Osteoblast (primary cell): ENCODE data around the gene TWF2. TPM values are rescaled to one million over a fixed set of nuclear protein-coding genes. Genes with fewer than 3 reads are reported as not detected.

Source experiments
- DNase-seq: peaks from one replicate; pipeline ENCODE4 v3.0.0; 2011; ENCODE audit warnings: low spot score, mixed read lengths; ENCODE audit not compliant: insufficient read length; ENCODE audit errors: missing footprints
- H2AFZ ChIP-seq: 2 replicates; pipeline ENCODE4 v1.6.0; 2011; ENCODE audit warnings: mild to moderate bottlenecking, low read length
- H3K27ac ChIP-seq: 2 replicates; pipeline ENCODE4 v1.5.1; 2011; ENCODE audit warnings: mild to moderate bottlenecking, low read depth, low read length, moderate library complexity
- H3K27me3 ChIP-seq: 2 replicates; pipeline ENCODE4 v1.6.0; 2012; ENCODE audit warnings: mild to moderate bottlenecking, control low read depth, inconsistent platforms, low read length, moderate library complexity; ENCODE audit not compliant: insufficient read depth
- H3K36me3 ChIP-seq: 2 replicates; pipeline ENCODE4 v1.5.1; 2011; ENCODE audit warnings: mild to moderate bottlenecking, low read length, control low read depth, moderate library complexity; ENCODE audit not compliant: insufficient read depth
- H3K4me1 ChIP-seq: 2 replicates; pipeline ENCODE4 v1.5.1; 2011; ENCODE audit warnings: mild to moderate bottlenecking, low read length, control low read depth, moderate library complexity; ENCODE audit not compliant: insufficient read depth
- H3K4me2 ChIP-seq: 2 replicates; pipeline ENCODE4 v1.6.0; 2011; ENCODE audit warnings: mild to moderate bottlenecking, low read length; ENCODE audit not compliant: insufficient read depth
- H3K4me3 ChIP-seq: fragments of 200-600 bp; sonication (generic); 3 replicates; pipeline ENCODE4 v1.5.1; 2012; ENCODE audit warnings: mild to moderate bottlenecking, low read length, inconsistent platforms; ENCODE audit not compliant: insufficient read depth
- H3K79me2 ChIP-seq: 2 replicates; pipeline ENCODE4 v1.6.0; 2012; ENCODE audit warnings: mild to moderate bottlenecking, low read length, control low read depth, inconsistent platforms; ENCODE audit not compliant: insufficient read depth
- H3K9me3 ChIP-seq: 2 replicates; pipeline ENCODE4 v1.5.1; 2011; ENCODE audit warnings: low read depth, low read length, control low read depth
- H4K20me1 ChIP-seq: 2 replicates; pipeline ENCODE4 v1.6.0; 2012; ENCODE audit warnings: mild to moderate bottlenecking, low read length, control low read depth; ENCODE audit not compliant: insufficient read depth
- CTCF ChIP-seq: IDR thresholded peaks from 2 replicates; pipeline ENCODE4 v1.5.1; 2011; ENCODE audit warnings: mild to moderate bottlenecking, low read depth, low read length, moderate library complexity; ENCODE audit errors: extremely low read depth
- total RNA-seq: library from RNA; depleted of rRNA; stranded (reverse); fragments of >200 nt; gene quantifications from 2 replicates; pipeline ENCODE4 v1.2.3, GENCODE V29; 2012

Gene TWF2
- total RNA-seq, 1 donor = 138 TPM

GRCh38 chr3:52213005-52213404, 26.0 kb downstream of the TWF2 start:
- Histone ChIP-seq H3K9me3 (no peaks in the 10 kb centered on the region), H4K20me1 (peaks cover 3% of the 10 kb centered on the region), H3K27me3 (no peaks in the 10 kb centered on the region), H3K79me2 (no peaks in the 10 kb centered on the region), H3K36me3 (peaks cover 73% of the 10 kb centered on the region), H2AFZ (no peak overlapping the region), H3K4me3 (no peak overlapping the region), H3K4me1 (peaks cover 9% of the 10 kb centered on the region), H3K4me2 (no peak overlapping the region), H3K27ac (no peak overlapping the region)
- DNase-seq = peak; percentile 27
- no peak for TF ChIP-seq CTCF

DNA sequence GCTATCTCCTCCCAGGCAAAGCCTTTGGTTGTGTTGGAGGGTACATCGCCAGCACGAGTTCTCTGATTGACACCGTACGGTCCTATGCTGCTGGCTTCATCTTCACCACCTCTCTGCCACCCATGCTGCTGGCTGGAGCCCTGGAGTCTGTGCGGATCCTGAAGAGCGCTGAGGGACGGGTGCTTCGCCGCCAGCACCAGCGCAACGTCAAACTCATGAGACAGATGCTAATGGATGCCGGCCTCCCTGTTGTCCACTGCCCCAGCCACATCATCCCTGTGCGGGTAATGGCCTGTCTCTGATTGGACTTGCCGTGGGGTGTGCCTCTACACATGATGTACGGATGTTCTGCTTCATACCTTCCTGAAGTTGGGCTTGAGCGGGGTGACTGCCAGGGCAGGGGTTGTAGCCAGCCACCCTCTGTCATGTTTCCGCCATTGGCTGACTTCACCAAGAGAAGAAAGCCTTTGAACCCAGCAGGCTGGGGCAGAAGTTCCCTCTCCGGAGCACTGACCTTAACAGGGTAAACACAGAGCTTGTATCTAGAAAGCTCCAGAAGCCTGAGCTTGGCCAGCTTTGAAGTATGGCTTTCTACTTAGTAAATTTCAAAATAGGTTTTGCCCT, 27.6 kb downstream of the TWF2 start:
- H3K27me3 ChIP-seq = no peaks in the 10 kb centered on the region
- H3K4me1 ChIP-seq = no peaks in the 10 kb centered on the region
- H3K4me2 ChIP-seq = no peak overlapping the region
- no peak overlapping the region for H3K4me3 ChIP-seq
- H3K79me2 ChIP-seq = no peaks in the 10 kb centered on the region
- peaks cover 6% of the 10 kb centered on the region for H4K20me1 ChIP-seq
- peak; percentile 57 for DNase-seq
- H3K27ac ChIP-seq = no peak overlapping the region
- H3K36me3 ChIP-seq = peaks cover 85% of the 10 kb centered on the region
- H3K9me3 ChIP-seq = no peaks in the 10 kb centered on the region
- TF ChIP-seq CTCF = no peak
- H2AFZ ChIP-seq = no peak overlapping the region

DNA sequence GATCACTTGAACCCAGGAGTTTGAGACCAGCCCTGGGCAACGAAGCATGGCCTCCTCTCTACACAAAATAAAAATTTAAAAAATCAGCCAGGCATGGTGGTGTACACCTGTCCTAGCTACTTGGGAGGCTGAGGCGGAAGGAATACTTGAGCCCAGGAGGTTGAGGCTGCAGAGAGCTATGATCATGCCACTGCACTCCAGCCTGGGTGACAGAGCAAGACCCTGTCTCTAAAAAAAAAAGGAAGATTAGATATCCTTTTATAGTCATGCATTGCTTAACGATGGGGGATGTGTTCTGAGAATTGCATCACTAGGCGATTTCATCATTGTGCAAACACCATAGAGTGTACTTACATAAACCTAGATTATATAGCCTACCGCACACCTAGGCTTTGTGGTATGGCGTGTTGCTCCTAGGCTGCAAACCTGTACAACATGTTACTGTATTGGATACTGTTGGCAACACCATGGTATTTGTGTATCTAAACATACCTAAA, 28.4 kb downstream of the TWF2 start:
- Histone ChIP-seq H3K4me1 (peaks cover under 1% of the 10 kb centered on the region), H3K79me2 (no peaks in the 10 kb centered on the region), H3K9me3 (no peaks in the 10 kb centered on the region), H3K4me2 (no peak overlapping the region), H4K20me1 (peaks cover 6% of the 10 kb centered on the region), H3K36me3 (peaks cover 93% of the 10 kb centered on the region), H3K27ac (no peak overlapping the region), H3K4me3 (no peak overlapping the region), H3K27me3 (no peaks in the 10 kb centered on the region), H2AFZ (no peak overlapping the region)
- DNase-seq = no peak
- no peak for TF ChIP-seq CTCF

- no peak for DNase-seq
- Histone ChIP-seq H2AFZ (no peak overlapping the region), H3K27me3 (no peaks in the 10 kb centered on the region), H3K4me1 (peaks cover 4% of the 10 kb centered on the region), H3K4me2 (no peak overlapping the region), H3K27ac (no peak overlapping the region), H3K79me2 (no peaks in the 10 kb centered on the region), H3K36me3 (peaks cover 93% of the 10 kb centered on the region), H3K9me3 (no peaks in the 10 kb centered on the region), H3K4me3 (no peak overlapping the region), H4K20me1 (peaks cover 5% of the 10 kb centered on the region)
- TF ChIP-seq CTCF = no peak
These were observed 28.9 kb downstream of the TWF2 start for GRCh38 chr3:52210037-52210436.
